ENCODE results near the gene SNX33.
"Not testable (repeated sequence)": the region's sequence is repeated elsewhere in the genome, so short reads cannot be mapped to it uniquely, and the experiment has no call there.

Gene SNX33

GRCh38 chr15:75694241-75695182 lies 46.8 kb downstream of the SNX33 start:
- Histone ChIP-seq H3K4me3 (ENCODE audit: insufficient read depth, low read depth, low read length, poor library complexity, severe bottlenecking) (no peak overlapping the region), H3K4me1 (ENCODE audit: control insufficient read depth, insufficient read depth, low read length, poor library complexity, severe bottlenecking) (no peaks in the 10 kb centered on the region), H3K9me3 (ENCODE audit: control insufficient read depth, low read length) (no peaks in the 10 kb centered on the region), H3K36me3 (ENCODE audit: control insufficient read depth, insufficient read depth, low read length) (no peaks in the 10 kb centered on the region), H3K27ac (ENCODE audit: insufficient read depth, low read length, poor library complexity, severe bottlenecking) (no peak overlapping the region), H3K27me3 (replicated peaks; ENCODE audit: control insufficient read depth, insufficient read depth, low read length, poor library complexity, severe bottlenecking) (no peaks in the 10 kb centered on the region)
- DNase-seq = no peak

DNA sequence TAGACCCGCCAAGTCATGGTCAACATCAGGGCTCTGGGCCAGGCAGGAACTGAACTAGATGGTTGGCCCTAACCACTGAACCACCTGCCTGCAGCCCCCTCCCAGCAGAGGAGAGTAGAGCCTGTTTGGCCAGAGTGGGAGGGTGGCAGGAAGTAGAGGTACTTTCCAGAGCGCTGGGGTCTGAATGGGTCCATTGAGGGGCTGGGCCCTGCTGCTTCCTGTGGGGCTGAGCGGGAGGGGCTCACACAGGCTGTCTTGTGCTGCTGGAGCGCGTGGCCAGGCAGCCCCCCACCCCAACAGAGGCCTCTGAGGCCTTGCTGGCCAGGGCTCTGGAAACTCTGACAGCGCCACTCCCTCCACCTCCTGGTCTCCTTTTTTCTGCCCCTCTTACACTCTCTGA lies 47.5 kb downstream of the SNX33 start:
- H3K9me3 ChIP-seq (ENCODE audit: control insufficient read depth, low read length) = no peaks in the 10 kb centered on the region
- no peaks in the 10 kb centered on the region for H3K4me1 ChIP-seq (ENCODE audit: control insufficient read depth, insufficient read depth, low read length, poor library complexity, severe bottlenecking)
- H3K36me3 ChIP-seq (ENCODE audit: control insufficient read depth, insufficient read depth, low read length) = no peaks in the 10 kb centered on the region
- no peak for DNase-seq
- H3K4me3 ChIP-seq (ENCODE audit: insufficient read depth, low read depth, low read length, poor library complexity, severe bottlenecking) = no peak overlapping the region
- H3K27ac ChIP-seq (ENCODE audit: insufficient read depth, low read length, poor library complexity, severe bottlenecking) = no peak overlapping the region
- H3K27me3 ChIP-seq (replicated peaks; ENCODE audit: control insufficient read depth, insufficient read depth, low read length, poor library complexity, severe bottlenecking) = no peaks in the 10 kb centered on the region

DNA sequence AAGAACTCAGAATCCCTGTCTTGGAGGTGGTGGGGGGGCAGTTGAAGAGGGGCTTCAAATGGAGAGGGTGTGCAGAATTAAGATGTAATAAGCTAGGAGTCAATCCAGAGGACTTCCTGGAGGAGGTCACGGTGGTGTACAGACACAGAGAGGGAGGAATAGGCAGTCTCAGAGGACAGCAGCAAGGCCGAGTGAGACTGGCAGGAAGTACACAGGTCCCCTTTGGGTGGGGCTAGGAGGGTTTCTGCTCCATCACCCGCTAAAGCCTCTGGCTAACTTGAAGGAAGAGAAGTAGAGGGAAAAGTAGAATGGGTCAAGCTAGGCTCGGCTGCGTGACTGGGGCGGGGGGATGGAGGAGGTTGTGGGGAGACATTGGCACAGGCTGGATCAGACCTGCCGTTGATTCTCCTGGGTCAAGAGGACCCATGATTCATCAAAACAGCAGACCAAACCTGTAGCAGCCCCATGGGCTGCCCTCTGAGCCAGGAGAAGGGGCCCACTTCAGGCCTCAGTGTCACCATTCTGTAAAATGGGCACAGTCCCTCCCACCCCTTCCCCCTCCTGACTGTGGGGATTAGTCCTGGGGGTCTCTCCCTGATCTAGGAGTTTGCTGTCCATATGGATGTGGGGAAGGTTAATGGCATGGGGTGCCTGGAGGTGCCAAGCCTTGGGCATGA lies 48.1 kb downstream of the SNX33 start:
- no peaks in the 10 kb centered on the region for H3K4me1 ChIP-seq (ENCODE audit: control insufficient read depth, insufficient read depth, low read length, poor library complexity, severe bottlenecking)
- DNase-seq = no peak
- no peaks in the 10 kb centered on the region for H3K36me3 ChIP-seq (ENCODE audit: control insufficient read depth, insufficient read depth, low read length)
- no peaks in the 10 kb centered on the region for H3K9me3 ChIP-seq (ENCODE audit: control insufficient read depth, low read length)
- no peak overlapping the region for H3K4me3 ChIP-seq (ENCODE audit: insufficient read depth, low read depth, low read length, poor library complexity, severe bottlenecking)
- H3K27me3 ChIP-seq (replicated peaks; ENCODE audit: control insufficient read depth, insufficient read depth, low read length, poor library complexity, severe bottlenecking) = no peaks in the 10 kb centered on the region
- H3K27ac ChIP-seq (ENCODE audit: insufficient read depth, low read length, poor library complexity, severe bottlenecking) = no peak overlapping the region

GRCh38 chr15:75696311-75696720 lies 48.6 kb downstream of the SNX33 start:
- no peaks in the 10 kb centered on the region for H3K36me3 ChIP-seq (ENCODE audit: control insufficient read depth, insufficient read depth, low read length)
- no peak overlapping the region for H3K4me3 ChIP-seq (ENCODE audit: insufficient read depth, low read depth, low read length, poor library complexity, severe bottlenecking)
- DNase-seq = no peak
- no peak overlapping the region for H3K27ac ChIP-seq (ENCODE audit: insufficient read depth, low read length, poor library complexity, severe bottlenecking)
- H3K9me3 ChIP-seq (ENCODE audit: control insufficient read depth, low read length) = no peaks in the 10 kb centered on the region
- H3K4me1 ChIP-seq (ENCODE audit: control insufficient read depth, insufficient read depth, low read length, poor library complexity, severe bottlenecking) = no peaks in the 10 kb centered on the region
- H3K27me3 ChIP-seq (replicated peaks; ENCODE audit: control insufficient read depth, insufficient read depth, low read length, poor library complexity, severe bottlenecking) = no peaks in the 10 kb centered on the region

DNA sequence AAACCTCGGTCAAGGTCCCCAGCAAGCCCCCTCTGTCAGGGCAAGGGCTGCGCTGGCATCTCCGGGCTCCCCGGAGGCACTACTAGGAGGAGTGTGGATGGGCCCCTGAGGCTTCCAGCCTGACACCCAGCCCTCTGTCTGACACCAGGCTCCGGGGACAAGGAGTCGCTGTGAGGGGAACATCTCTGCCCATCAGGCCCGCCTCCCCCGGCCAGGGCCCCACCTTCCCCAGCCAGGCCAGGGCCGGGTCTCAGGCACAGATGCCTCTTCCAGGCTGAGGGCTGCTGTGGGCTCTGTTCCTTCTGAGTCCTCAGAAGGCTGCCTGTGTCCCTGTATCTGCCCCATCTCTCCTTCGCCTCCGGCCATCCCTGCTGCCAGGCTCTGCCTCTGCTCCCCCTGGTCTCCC lies 49.1 kb downstream of the SNX33 start:
- Histone ChIP-seq H3K27me3 (replicated peaks; ENCODE audit: control insufficient read depth, insufficient read depth, low read length, poor library complexity, severe bottlenecking) (no peaks in the 10 kb centered on the region), H3K4me3 (ENCODE audit: insufficient read depth, low read depth, low read length, poor library complexity, severe bottlenecking) (no peak overlapping the region), H3K9me3 (ENCODE audit: control insufficient read depth, low read length) (no peaks in the 10 kb centered on the region), H3K4me1 (ENCODE audit: control insufficient read depth, insufficient read depth, low read length, poor library complexity, severe bottlenecking) (no peaks in the 10 kb centered on the region), H3K36me3 (ENCODE audit: control insufficient read depth, insufficient read depth, low read length) (no peaks in the 10 kb centered on the region), H3K27ac (ENCODE audit: insufficient read depth, low read length, poor library complexity, severe bottlenecking) (no peak overlapping the region)
- no peak for DNase-seq

DNA sequence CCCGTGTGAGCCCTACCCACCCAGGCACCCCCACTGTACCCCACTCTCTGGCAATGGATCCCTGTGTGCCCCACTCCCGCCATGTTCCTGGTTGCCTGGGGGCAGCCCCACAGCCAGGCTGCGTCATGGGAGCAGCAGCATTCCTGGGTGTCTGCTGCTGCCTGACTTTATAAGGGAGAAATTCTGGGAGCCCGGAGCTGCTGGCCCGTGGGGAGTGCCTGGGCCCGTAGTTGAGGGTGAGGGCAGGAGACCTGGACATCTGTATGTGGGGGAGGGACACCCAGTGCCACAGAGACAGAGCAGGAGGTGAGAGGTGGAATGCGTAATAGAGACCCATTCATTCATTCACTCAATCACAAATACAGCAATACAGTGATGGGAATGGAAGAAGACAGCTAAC lies 49.8 kb downstream of the SNX33 start:
- H3K27ac ChIP-seq (ENCODE audit: insufficient read depth, low read length, poor library complexity, severe bottlenecking) = no peak overlapping the region
- H3K4me3 ChIP-seq (ENCODE audit: insufficient read depth, low read depth, low read length, poor library complexity, severe bottlenecking) = no peak overlapping the region
- H3K9me3 ChIP-seq (ENCODE audit: control insufficient read depth, low read length) = no peaks in the 10 kb centered on the region
- no peak for DNase-seq
- H3K36me3 ChIP-seq (ENCODE audit: control insufficient read depth, insufficient read depth, low read length) = no peaks in the 10 kb centered on the region
- no peaks in the 10 kb centered on the region for H3K27me3 ChIP-seq (replicated peaks; ENCODE audit: control insufficient read depth, insufficient read depth, low read length, poor library complexity, severe bottlenecking)
- H3K4me1 ChIP-seq (ENCODE audit: control insufficient read depth, insufficient read depth, low read length, poor library complexity, severe bottlenecking) = no peaks in the 10 kb centered on the region

DNA sequence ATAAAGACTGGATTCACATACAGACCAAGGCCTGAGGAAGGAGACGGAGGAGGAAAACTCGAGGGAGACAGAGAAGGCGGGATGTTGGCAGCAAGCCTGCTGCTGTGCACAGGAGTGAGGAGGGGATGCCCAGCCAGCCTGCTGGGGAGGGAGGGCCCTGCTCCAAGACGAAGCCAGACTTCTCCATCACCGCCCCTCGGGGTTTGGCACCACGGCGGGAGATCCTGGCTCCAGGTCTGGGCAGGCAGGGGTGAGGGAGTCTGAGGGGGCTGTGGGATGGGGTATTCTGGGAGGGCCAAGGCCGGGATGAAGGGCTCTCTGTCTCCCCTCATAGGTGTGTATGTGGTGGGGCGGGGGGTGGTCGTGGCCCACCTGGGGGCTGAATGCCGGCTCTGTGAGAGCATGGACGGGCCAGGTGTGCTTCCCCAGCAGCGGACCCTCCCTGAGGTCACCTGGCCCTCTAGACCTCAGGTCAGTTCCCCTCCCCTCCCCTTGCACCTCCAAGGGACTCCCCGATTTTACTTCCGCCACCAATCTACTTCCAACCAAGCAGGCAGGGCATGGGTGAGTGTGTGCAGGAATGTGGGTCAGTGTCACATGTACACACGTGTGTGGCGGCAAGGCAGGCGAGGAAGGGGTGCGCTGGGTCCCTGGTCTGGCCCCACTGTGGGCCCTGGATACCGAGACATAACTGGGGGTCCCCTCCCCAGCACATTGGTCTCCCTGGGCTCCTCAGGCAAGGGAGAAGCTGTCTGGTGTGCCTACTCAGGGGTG lies 50.4 kb downstream of the SNX33 start:
- H3K4me1 ChIP-seq (ENCODE audit: control insufficient read depth, insufficient read depth, low read length, poor library complexity, severe bottlenecking) = not testable (repeated sequence)

DNA sequence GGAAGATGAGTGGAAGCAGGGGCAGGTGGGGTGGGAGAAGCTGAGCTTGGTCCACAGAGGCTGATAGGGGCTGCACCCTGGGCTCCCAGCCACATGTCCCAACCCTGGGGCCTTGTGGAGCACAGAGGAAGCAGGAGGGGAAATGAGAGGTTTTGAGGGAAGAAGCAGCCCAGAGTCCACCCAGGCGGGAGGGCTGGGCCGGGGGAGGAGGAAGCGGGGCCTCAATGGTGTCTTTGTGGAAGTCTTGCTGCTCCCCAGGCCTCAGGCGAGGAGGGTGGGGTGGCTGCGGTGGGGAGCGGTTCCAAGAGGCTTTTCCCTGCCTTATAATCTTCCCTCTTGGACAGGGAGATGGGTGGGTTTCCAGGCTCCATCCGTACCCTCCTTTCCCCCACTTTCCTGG lies 51.8 kb downstream of the SNX33 start:
- not testable (repeated sequence) for H3K27ac ChIP-seq (ENCODE audit: insufficient read depth, low read length, poor library complexity, severe bottlenecking); H3K4me3 ChIP-seq (ENCODE audit: insufficient read depth, low read depth, low read length, poor library complexity, severe bottlenecking); H3K9me3 ChIP-seq (ENCODE audit: control insufficient read depth, low read length); H3K27me3 ChIP-seq (replicated peaks; ENCODE audit: control insufficient read depth, insufficient read depth, low read length, poor library complexity, severe bottlenecking); DNase-seq; H3K36me3 ChIP-seq (ENCODE audit: control insufficient read depth, insufficient read depth, low read length); H3K4me1 ChIP-seq (ENCODE audit: control insufficient read depth, insufficient read depth, low read length, poor library complexity, severe bottlenecking)

More for the DNA sequence above, 50.4 kb downstream of the SNX33 start:
- not testable (repeated sequence) for H3K4me3 ChIP-seq (ENCODE audit: insufficient read depth, low read depth, low read length, poor library complexity, severe bottlenecking); H3K36me3 ChIP-seq (ENCODE audit: control insufficient read depth, insufficient read depth, low read length); DNase-seq; H3K9me3 ChIP-seq (ENCODE audit: control insufficient read depth, low read length); H3K27ac ChIP-seq (ENCODE audit: insufficient read depth, low read length, poor library complexity, severe bottlenecking); H3K27me3 ChIP-seq (replicated peaks; ENCODE audit: control insufficient read depth, insufficient read depth, low read length, poor library complexity, severe bottlenecking)

- H3K4me3 ChIP-seq (ENCODE audit: insufficient read depth, low read depth, low read length, poor library complexity, severe bottlenecking); H3K36me3 ChIP-seq (ENCODE audit: control insufficient read depth, insufficient read depth, low read length); H3K27ac ChIP-seq (ENCODE audit: insufficient read depth, low read length, poor library complexity, severe bottlenecking); DNase-seq; H3K4me1 ChIP-seq (ENCODE audit: control insufficient read depth, insufficient read depth, low read length, poor library complexity, severe bottlenecking); H3K9me3 ChIP-seq (ENCODE audit: control insufficient read depth, low read length); H3K27me3 ChIP-seq (replicated peaks; ENCODE audit: control insufficient read depth, insufficient read depth, low read length, poor library complexity, severe bottlenecking): not testable (repeated sequence)
Measured at GRCh38 chr15:75699961-75700874, 52.5 kb downstream of the SNX33 start.
